Omental fat pad (tissue), 4 donors: ENCODE measurements around the gene HDAC9. TPM values are rescaled to one million over a fixed set of nuclear protein-coding genes. Genes with fewer than 3 reads are reported as not detected.

Experiments used
- ATAC-seq: fragments of 150-250 bp; one replicate; pipeline ENCODE4 v1.9.1; 2016; ENCODE audit warnings: mild to moderate bottlenecking, moderate library complexity; ENCODE audit not compliant: low FRiP score
- DNase-seq: peaks from one replicate; pipeline ENCODE4 v3.0.0-alpha.2; 2019; ENCODE audit warnings: low spot score
- total RNA-seq, 4 donors: library from RNA; depleted of rRNA; stranded (reverse); fragments of >200 nt; gene quantifications; one replicate each; pipeline ENCODE4 v1.1.0, GENCODE V29; 2016
- TF ChIP-seq, protein P1 (sequence below), 3 donors: fragments of 450-650 bp; IDR thresholded peaks; one replicate each; pipeline ENCODE4 v1.5.1; 2016 to 2017; ENCODE audit warnings: antibody characterized with exemption in 3 of 3, mild to moderate bottlenecking in 3 of 3, moderate library complexity in 2 of 3

Gene HDAC9
- total RNA-seq, 4 donors from 2014 or later: 15.6 to 51.5 (median 24.1) TPM

DNA sequence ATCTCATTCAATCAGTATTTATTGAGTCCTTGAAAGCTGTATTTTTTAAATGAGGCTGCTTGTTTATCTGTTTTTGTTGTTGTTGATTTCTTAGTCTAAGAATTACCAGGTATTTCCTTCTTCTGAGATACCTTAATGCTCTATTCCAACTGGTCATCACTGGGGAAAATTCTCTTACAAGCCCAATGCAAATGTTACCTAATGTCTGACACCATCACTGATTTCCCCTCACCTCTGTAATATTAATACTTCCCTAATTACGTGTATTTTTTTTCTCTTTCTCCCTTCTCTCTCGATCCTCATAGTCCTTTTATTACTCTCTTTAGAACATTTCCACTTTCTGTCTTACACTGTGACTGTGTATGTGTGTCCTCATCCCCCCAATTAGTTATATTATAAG, 13.9 kb downstream of the HDAC9 start:
- TF ChIP-seq, protein P1, sequence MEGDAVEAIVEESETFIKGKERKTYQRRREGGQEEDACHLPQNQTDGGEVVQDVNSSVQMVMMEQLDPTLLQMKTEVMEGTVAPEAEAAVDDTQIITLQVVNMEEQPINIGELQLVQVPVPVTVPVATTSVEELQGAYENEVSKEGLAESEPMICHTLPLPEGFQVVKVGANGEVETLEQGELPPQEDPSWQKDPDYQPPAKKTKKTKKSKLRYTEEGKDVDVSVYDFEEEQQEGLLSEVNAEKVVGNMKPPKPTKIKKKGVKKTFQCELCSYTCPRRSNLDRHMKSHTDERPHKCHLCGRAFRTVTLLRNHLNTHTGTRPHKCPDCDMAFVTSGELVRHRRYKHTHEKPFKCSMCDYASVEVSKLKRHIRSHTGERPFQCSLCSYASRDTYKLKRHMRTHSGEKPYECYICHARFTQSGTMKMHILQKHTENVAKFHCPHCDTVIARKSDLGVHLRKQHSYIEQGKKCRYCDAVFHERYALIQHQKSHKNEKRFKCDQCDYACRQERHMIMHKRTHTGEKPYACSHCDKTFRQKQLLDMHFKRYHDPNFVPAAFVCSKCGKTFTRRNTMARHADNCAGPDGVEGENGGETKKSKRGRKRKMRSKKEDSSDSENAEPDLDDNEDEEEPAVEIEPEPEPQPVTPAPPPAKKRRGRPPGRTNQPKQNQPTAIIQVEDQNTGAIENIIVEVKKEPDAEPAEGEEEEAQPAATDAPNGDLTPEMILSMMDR (IDR thresholded peaks at IDR 0.05): no peak
- ATAC-seq (no peak), DNase-seq (no peak)

DNA sequence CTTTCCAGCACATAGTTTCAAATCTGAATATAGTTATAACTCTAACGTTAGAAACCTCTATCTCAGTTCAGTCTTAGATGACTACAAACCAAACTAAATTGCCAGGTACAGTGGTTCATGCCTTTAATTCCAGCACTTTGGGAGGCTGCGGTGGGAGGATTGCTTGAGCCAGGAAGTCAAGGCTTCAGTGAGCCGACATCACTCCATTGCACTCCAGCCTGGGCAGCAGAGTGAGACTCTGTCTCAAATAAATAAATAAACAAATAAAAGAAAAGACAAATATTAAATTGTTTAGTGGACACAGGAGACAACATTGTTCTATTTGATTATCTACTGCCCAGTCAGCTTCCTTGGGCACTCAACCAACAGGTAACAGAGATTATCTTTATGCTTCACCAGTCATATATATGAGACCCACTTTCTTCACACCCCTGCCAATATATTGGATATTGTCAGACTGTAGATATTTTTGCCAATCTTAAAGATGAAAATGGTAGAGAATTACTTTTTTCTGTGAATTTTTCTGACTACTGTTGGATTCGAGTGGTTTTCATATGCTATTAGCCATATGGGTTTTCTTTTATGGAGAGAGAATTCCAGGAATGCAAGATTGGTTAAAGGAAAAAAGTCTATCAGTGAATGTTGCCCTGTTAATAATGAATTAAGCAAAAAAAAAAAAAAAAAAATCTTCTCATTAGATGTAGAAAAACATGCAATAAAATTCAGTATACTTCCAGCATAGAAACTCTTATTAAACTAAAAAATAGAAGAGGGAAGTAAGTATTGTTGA, 16.0 kb downstream of the HDAC9 start:
- no peak for DNase-seq
- ATAC-seq: no peak
- TF ChIP-seq, protein P1 (IDR thresholded peaks at IDR 0.05): no peak

DNA sequence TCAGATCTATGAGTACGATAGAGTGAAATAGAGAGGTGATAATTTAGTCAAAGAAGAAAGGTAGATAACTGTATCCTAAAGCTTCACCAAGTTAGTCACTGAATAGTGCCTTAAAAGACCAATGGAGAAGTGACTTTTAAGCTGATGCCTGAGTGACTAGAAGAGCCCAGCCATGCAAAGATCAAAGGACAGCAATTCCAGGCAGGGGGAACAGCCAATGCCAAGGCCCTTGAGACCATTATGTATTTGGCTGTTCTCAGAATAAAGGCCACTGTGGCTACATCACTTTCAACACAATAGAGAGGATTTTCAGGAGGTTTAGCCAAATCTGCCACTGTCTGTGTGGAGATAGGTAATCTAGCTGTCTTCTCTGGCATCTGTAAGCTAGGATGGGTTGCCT, 17.8 kb downstream of the HDAC9 start:
- ATAC-seq: no peak

DNA sequence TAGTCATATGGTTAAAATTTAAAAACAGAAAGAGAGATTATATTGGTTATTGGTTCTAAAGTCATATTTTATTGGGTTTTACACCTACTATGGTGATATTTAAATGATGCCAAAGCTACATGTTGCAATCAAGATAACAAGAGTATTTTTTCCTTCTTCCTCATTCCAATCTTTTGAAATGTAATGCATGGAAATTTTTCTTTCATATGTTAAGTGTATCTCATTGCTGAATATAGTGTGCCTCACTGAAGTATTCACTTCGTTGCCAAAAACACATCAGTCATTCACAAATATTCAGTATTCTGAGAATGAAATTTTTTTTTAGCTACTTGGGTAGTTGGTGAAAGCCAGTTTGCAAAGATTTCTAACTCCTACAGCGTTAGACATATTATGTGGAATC, 19.5 kb downstream of the HDAC9 start:
- DNase-seq (no peak), ATAC-seq (no peak)
- TF ChIP-seq, protein P1 (IDR thresholded peaks at IDR 0.05): no peak

More for the DNA sequence above, 17.8 kb downstream of the HDAC9 start:
- TF ChIP-seq, protein P1 (IDR thresholded peaks at IDR 0.05): no peak
- no peak for DNase-seq

DNA sequence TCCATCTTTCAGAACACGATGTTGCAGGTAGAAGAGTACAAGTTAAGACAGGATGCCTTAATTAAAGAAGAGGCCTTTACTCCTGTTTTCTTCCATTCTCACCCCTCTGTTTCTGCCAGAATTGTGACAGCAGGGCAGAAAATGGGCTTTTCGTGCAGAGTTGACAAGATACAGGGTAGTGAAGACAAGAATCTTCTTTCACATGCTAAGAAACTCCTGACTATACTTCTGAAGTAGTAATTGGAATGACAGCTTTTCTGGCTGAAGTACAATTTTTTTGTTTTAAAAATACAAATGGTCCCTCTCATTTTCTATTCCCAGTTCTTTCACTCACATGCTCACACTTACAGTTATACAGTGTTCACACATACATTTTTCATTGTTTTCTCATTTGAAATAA, 22.1 kb downstream of the HDAC9 start:
- no peak for ATAC-seq
- no peak for DNase-seq
- TF ChIP-seq, protein P1 (IDR thresholded peaks at IDR 0.05): no peak

DNA sequence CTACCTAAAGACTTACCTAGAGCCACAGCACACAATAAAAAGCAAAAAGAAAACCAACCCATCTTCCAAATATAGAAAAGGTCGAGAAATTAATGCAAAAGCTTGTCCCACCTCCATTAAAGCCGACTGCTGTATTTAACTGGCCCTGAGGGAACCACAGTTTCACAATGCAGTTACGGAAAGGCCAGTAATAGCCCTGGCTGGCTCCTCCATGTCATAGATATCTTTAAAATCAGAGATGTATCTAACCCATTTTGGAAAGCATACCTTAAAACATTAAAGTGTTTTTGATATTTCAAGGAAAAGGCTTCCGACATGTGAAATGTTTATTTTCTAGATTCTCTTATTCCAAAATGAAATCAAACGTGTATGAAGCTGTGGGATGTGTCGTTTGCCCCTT, 23.0 kb downstream of the HDAC9 start:
- TF ChIP-seq, protein P1 (IDR thresholded peaks at IDR 0.05): no peak
- no peak for ATAC-seq
- DNase-seq: no peak
